AG09309 (cell line): ENCODE data around the gene ACVR1.

Source experiments
- DNase-seq: peaks from one replicate; pipeline ENCODE4 v3.0.0-alpha.2; 2010; ENCODE audit warnings: low read depth
- H3K4me3 ChIP-seq: 2 replicates; pipeline ENCODE4 v1.5.1; 2011; ENCODE audit warnings: mild to moderate bottlenecking, low read depth, low read length, moderate library complexity; ENCODE audit not compliant: control insufficient read depth
- CTCF ChIP-seq: IDR thresholded peaks from 2 replicates; pipeline ENCODE4 v1.5.1; 2011; ENCODE audit warnings: mild to moderate bottlenecking, low read depth, low read length, inconsistent platforms; ENCODE audit not compliant: insufficient read depth, control insufficient read depth; ENCODE audit errors: missing control alignments

Gene ACVR1

GRCh38 chr2:157784169-157784822 lies 91.8 kb downstream of the ACVR1 start:
- DNase-seq, result peak; percentile 2
- TF ChIP-seq CTCF, result no peak

GRCh38 chr2:157783245-157783644 lies 92.9 kb downstream of the ACVR1 start:
- TF ChIP-seq CTCF, result no peak
- H3K4me3 ChIP-seq, result no peak overlapping the region
- DNase-seq, result no peak

More at GRCh38 chr2:157784169-157784822, 91.8 kb downstream of the ACVR1 start:
- no peak overlapping the region for H3K4me3 ChIP-seq

- no peak for DNase-seq
- TF ChIP-seq CTCF, result no peak
- no peak overlapping the region for H3K4me3 ChIP-seq
Measured at GRCh38 chr2:157782057-157782845, 93.9 kb downstream of the ACVR1 start.

- no peak for DNase-seq
- TF ChIP-seq CTCF, result no peak
- no peak overlapping the region for H3K4me3 ChIP-seq
Measured at GRCh38 chr2:157780211-157780610, 95.9 kb downstream of the ACVR1 start.

- no peak for TF ChIP-seq CTCF
- DNase-seq, result no peak
- H3K4me3 ChIP-seq, result no peak overlapping the region
Measured at GRCh38 chr2:157779794-157780193, 96.3 kb downstream of the ACVR1 start.

GRCh38 chr2:157777427-157777826 lies 98.7 kb downstream of the ACVR1 start:
- TF ChIP-seq CTCF, result peak; percentile 67
- DNase-seq, result peak; percentile 11
- no peak overlapping the region for H3K4me3 ChIP-seq

- H3K4me3 ChIP-seq, result no peak overlapping the region
- TF ChIP-seq CTCF, result no peak
- DNase-seq, result no peak
Measured at GRCh38 chr2:157771234-157771633, 104.9 kb downstream of the ACVR1 start.
